Ramos (cell line): ENCODE results near the gene FILIP1.

Source experiments
- in situ Hi-C: fragments of 300-500 bp; cut with MboI; formaldehyde crosslinking; loops from one replicate; pipeline ENCODE4 v1.14.3; 2022; ENCODE audit warnings: low sequenced_read_pairs; ENCODE audit not compliant: unreplicated experiment

The FILIP1 gene

GRCh38 chr6:75243333-75244062 lies 250.1 kb downstream of the FILIP1 start, which contains the start of gene COX7A2:
Gene COX7A2, minus strand, starts transcription at chr6:75243801. Its CDS starts 67 bp downstream, at chr6:75243734.
- in situ Hi-C loops, result no loop called here
